ENCODE data around the gene ARAF. TPM values are rescaled to one million over a fixed set of nuclear protein-coding genes. Genes with fewer than 3 reads are reported as not detected.

The ARAF gene
- polyA plus RNA-seq, 4 donors, result 43.0 to 92.1 (median 68.6) TPM

DNA sequence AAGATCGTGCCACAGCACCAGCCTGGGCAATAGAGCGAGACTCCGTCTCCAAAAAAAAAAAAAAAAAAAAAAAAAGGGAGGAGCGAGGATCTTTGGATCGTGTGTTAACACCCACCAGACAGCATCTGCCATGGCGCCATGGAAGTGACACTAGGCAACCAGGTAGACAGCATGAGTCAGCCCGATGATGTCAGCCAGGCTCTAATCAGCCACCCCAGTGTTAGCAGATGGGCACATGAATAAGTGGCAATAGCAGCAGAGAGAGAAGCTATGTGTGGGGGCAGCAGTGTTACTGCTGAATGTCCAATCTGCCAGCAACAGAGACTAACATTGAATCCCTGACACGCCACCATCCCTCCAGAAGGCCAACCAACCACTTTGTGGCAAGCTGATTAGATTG lies 52.1 kb downstream of the ARAF start:
- H3K9me3 ChIP-seq (ENCODE audit: control insufficient read depth in 2 of 2, insufficient read depth in 1 of 2, low read depth in 1 of 2, low read length in 1 of 2), result no peaks in the 10 kb centered on the region
- H3K4me1 ChIP-seq (ENCODE audit: control insufficient read depth in 3 of 3, insufficient read depth in 2 of 3, low read depth in 1 of 3, low read length in 2 of 3), result no peaks in the 10 kb centered on the region
- DNase-seq, result no peak
- no peaks in the 10 kb centered on the region for H3K36me3 ChIP-seq (ENCODE audit: control insufficient read depth in 3 of 3, insufficient read depth in 2 of 3, low read depth in 1 of 3, low read length in 3 of 3)
- no peak overlapping the region for H3K4me3 ChIP-seq (ENCODE audit: low read depth in 1 of 3, low read length in 3 of 3)
- 85 to 89% (median 88%) methylated on average over 6 to 8 of the region's 8 CpGs for WGBS, 3 donors
- no peak for FAIRE-seq
- no peak overlapping the region for H3K27ac ChIP-seq (ENCODE audit: low read depth in 1 of 3, low read length in 2 of 3)
- peaks cover 0 to 3% (median 0%) of the 10 kb centered on the region in 3 donors for H3K27me3 ChIP-seq (ENCODE audit: control insufficient read depth in 3 of 3, insufficient read depth in 3 of 3, low read length in 3 of 3)

DNA sequence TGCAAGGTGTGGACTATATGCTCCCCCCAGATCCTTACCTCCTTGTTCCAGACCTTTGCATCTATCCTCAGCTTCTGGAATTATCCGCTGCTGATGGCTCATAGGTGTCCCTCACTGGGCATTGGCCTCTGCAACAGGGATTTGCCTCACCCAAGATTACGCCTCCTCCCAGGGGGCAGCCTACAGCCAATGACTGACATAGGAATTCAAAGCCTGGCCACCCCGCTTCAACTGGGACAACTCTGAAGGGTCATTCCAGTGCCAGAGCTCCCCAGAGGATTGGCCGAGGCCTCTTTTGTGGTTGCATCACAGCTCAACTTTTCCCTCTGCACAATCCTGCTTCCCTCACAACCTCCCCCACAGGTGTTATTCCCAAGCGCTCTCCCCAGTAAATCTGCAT lies 53.6 kb downstream of the ARAF start:
- no peaks in the 10 kb centered on the region for H3K4me1 ChIP-seq (ENCODE audit: control insufficient read depth in 3 of 3, insufficient read depth in 2 of 3, low read depth in 1 of 3, low read length in 2 of 3)
- DNase-seq (no peak), FAIRE-seq (no peak)
- H3K4me3 ChIP-seq (ENCODE audit: low read depth in 1 of 3, low read length in 3 of 3), result no peak overlapping the region
- H3K27ac ChIP-seq (ENCODE audit: low read depth in 1 of 3, low read length in 2 of 3), result no peak overlapping the region
- 69 to 85% (median 81%) methylated on average over 5 of the region's 5 CpGs for WGBS, 3 donors
- no peaks in the 10 kb centered on the region for H3K36me3 ChIP-seq (ENCODE audit: control insufficient read depth in 3 of 3, insufficient read depth in 2 of 3, low read depth in 1 of 3, low read length in 3 of 3)
- peaks cover 0 to 8% (median 0%) of the 10 kb centered on the region in 3 donors for H3K27me3 ChIP-seq (ENCODE audit: control insufficient read depth in 3 of 3, insufficient read depth in 3 of 3, low read length in 3 of 3)
- H3K9me3 ChIP-seq (ENCODE audit: control insufficient read depth in 2 of 2, insufficient read depth in 1 of 2, low read depth in 1 of 2, low read length in 1 of 2), result no peaks in the 10 kb centered on the region

DNA sequence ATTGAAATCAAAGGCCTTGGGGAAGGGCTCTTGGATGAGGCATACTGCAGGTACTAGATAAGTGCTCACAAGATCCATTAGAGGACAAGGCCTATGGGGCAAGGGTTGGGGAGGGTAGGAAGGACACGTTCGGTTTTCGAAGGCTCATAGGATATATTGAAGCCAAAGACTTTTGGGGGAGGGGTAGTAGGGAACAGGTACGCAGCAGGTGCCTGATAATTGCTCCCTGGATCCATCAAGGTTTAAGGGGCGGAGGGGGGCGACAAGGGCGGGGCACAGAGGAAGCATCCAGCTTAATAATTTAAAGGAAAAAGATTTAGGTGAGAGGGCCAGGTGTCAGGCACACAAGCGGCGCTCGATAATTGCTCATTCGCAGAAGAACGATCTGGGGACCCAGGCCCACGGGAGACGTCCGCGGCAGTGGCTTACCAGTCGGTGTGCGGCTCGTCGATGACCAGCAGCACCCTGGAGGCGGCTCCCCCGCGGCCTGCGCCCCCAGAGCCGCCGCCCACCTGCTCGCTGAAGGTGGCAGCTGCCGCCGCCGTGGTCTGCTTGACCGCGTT lies 58.0 kb downstream of the ARAF start:
- Histone ChIP-seq H3K27me3 (ENCODE audit: control insufficient read depth in 3 of 3, insufficient read depth in 3 of 3, low read length in 3 of 3) (peaks cover 0 to 18% (median 0%) of the 10 kb centered on the region in 3 donors), H3K36me3 (ENCODE audit: control insufficient read depth in 3 of 3, insufficient read depth in 2 of 3, low read depth in 1 of 3, low read length in 3 of 3) (no peaks in the 10 kb centered on the region), H3K4me3 (ENCODE audit: low read depth in 1 of 3, low read length in 3 of 3) (no peak overlapping the region), H3K27ac (ENCODE audit: low read depth in 1 of 3, low read length in 2 of 3) (no peak overlapping the region), H3K9me3 (ENCODE audit: control insufficient read depth in 2 of 2, insufficient read depth in 1 of 2, low read depth in 1 of 2, low read length in 1 of 2) (no peaks in the 10 kb centered on the region), H3K4me1 (ENCODE audit: control insufficient read depth in 3 of 3, insufficient read depth in 2 of 3, low read depth in 1 of 3, low read length in 2 of 3) (no peaks in the 10 kb centered on the region)
- WGBS, 3 donors, result 31 to 60% (median 48%) methylated on average over 22 to 32 of the region's 32 CpGs
- DNase-seq, result no peak
- FAIRE-seq, result no peak

DNA sequence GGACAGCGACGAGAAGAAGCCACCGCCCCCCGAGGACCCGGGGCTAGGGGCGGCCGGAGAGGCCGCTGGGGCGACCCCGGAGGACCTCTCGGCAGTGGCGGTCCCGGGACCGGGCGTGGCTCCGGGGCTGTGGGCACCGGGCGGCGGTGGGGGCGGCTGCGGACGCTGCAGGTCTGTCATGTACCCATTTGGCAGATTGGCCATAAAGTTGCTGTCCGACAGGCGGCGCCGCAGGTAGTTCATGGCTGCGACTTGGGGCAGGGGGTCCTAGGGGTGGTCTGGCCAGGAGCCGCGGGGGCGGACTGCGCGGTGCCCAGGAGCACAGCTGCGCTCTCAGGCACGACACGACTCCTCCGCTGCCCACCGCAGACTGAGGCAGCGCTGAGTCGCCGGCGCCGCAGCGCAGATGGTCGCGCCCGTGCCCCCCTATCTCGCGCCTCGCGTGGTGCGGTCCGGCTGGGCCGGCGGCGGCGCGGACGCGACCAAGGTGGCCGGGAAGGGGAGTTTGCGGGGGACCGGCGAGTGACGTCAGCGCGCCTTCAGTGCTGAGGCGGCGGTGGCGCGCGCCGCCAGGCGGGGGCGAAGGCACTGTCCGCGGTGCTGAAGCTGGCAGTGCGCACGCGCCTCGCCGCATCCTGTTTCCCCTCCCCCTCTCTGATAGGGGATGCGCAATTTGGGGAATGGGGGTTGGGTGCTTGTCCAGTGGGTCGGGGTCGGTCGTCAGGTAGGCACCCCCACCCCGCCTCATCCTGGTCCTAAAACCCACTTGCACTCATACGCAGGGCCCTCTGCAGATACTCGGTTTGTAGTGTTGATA lies 58.7 kb downstream of the ARAF start, which contains the start of gene SYN1:
TSS of gene SYN1 (minus strand) at position 372 of the 817 bp plus-strand sequence. CDS start at position 243, 129 bp downstream.
- peak within 1 kb of the TSS in 2 of 3 donors; percentile 13 to 21 for H3K4me3 ChIP-seq (ENCODE audit: low read depth in 1 of 3, low read length in 3 of 3)
- peaks cover 0 to 19% (median 0%) of the 10 kb centered on the region in 3 donors for H3K27me3 ChIP-seq (ENCODE audit: control insufficient read depth in 3 of 3, insufficient read depth in 3 of 3, low read length in 3 of 3)
- DNase-seq (peak; percentile 43 to 84), FAIRE-seq (no peak)
- no peaks in the 10 kb centered on the region for H3K36me3 ChIP-seq (ENCODE audit: control insufficient read depth in 3 of 3, insufficient read depth in 2 of 3, low read depth in 1 of 3, low read length in 3 of 3)
- H3K4me1 ChIP-seq (ENCODE audit: control insufficient read depth in 3 of 3, insufficient read depth in 2 of 3, low read depth in 1 of 3, low read length in 2 of 3), result no peaks in the 10 kb centered on the region
- 1 to 51% (median 16%) methylated on average over 30 to 87 of the region's 88 CpGs for WGBS, 3 donors
- no peaks in the 10 kb centered on the region for H3K9me3 ChIP-seq (ENCODE audit: control insufficient read depth in 2 of 2, insufficient read depth in 1 of 2, low read depth in 1 of 2, low read length in 1 of 2)
- H3K27ac ChIP-seq (ENCODE audit: low read depth in 1 of 3, low read length in 2 of 3), result no peak within 1 kb of the TSS

DNA sequence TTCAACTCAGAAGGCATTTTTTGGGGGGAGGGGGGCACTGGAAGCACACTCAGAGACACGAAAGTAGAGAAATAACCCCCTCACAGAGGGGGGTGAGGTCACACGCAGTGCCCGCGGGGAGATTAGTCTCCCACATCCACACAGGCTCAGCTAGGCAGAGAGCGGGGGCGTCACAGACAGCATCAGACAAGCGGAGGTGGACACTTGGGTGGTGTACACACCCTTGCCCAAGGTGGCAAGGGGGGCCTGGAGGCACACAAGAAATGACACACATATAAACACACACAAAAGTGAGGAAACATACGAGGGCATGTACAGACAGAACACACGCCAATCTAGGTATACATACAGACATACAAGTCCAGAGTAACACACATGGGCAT lies 59.3 kb downstream of the ARAF start:
- no peak for DNase-seq
- H3K9me3 ChIP-seq (ENCODE audit: control insufficient read depth in 2 of 2, insufficient read depth in 1 of 2, low read depth in 1 of 2, low read length in 1 of 2), result no peaks in the 10 kb centered on the region
- peaks cover 0 to 19% (median 0%) of the 10 kb centered on the region in 3 donors for H3K27me3 ChIP-seq (ENCODE audit: control insufficient read depth in 3 of 3, insufficient read depth in 3 of 3, low read length in 3 of 3)
- 54 to 70% (median 59%) methylated on average over 9 of the region's 9 CpGs for WGBS, 3 donors
- no peak overlapping the region for H3K4me3 ChIP-seq (ENCODE audit: low read depth in 1 of 3, low read length in 3 of 3)
- H3K27ac ChIP-seq (ENCODE audit: low read depth in 1 of 3, low read length in 2 of 3), result no peak overlapping the region
- H3K4me1 ChIP-seq (ENCODE audit: control insufficient read depth in 3 of 3, insufficient read depth in 2 of 3, low read depth in 1 of 3, low read length in 2 of 3), result no peaks in the 10 kb centered on the region
- H3K36me3 ChIP-seq (ENCODE audit: control insufficient read depth in 3 of 3, insufficient read depth in 2 of 3, low read depth in 1 of 3, low read length in 3 of 3), result no peaks in the 10 kb centered on the region
- FAIRE-seq, result no peak

Other genes starting within 250 kb of the ARAF start
- under 1 TPM in 2 of 4 donors, not detected in 2; 0.04 to 0.12 TPM for gene ZNF157, start 190.6 kb upstream of the ARAF start, polyA plus RNA-seq
- 1 to 10 TPM; 2.9 to 7.2 (median 3.1) TPM for gene ZNF41, start 78.0 kb upstream of the ARAF start, polyA plus RNA-seq
- gene TIMP1, start 21.2 kb downstream of the ARAF start, polyA plus RNA-seq, result 100 to 1,000 TPM in 1 of 4 donors, 10 to 100 TPM in 3; 19.5 to 196 (median 61.8) TPM
- 1 to 10 TPM in 2 of 4 donors, under 1 TPM in 1, not detected in 1; 0.27 to 3.0 (median 1.3) TPM for gene SYN1, start 58.7 kb downstream of the ARAF start, polyA plus RNA-seq
- gene CFP, start 68.7 kb downstream of the ARAF start, polyA plus RNA-seq, result 1 to 10 TPM in 3 of 4 donors, under 1 TPM in 1; 0.45 to 5.5 (median 4.0) TPM
- gene ELK1, start 89.4 kb downstream of the ARAF start, polyA plus RNA-seq, result 10 to 100 TPM in 3 of 4 donors, 1 to 10 TPM in 1; 8.7 to 21.9 (median 16.2) TPM
- 100 to 1,000 TPM; 131 to 221 (median 168) TPM for gene UXT, start 98.0 kb downstream of the ARAF start, polyA plus RNA-seq

Data from small intestine (tissue), 7 donors.